SK-N-MC (cell line): ENCODE data around the gene PID1.

Experiments used
- EZH2 ChIP-seq: fragments of 200-600 bp; sonication (generic); IDR thresholded peaks from one replicate; pipeline ENCODE4 v1.6.1; 2017; ENCODE audit warnings: antibody characterized with exemption
- FOXP2 ChIP-seq: optimal IDR thresholded peaks from 2 replicates; pipeline ENCODE3; 2011; ENCODE audit warnings: mild to moderate bottlenecking, moderate library complexity; ENCODE audit not compliant: insufficient read depth; ENCODE audit errors: extremely low read length, control extremely low read depth
- POLR2AphosphoS5 ChIP-seq: IDR thresholded peaks from 2 replicates; pipeline ENCODE4 v1.6.1; 2012; ENCODE audit warnings: mild to moderate bottlenecking, low read depth, low read length, borderline replicate concordance

- TF ChIP-seq EZH2 (no peak), POLR2AphosphoS5 (no peak), FOXP2 (no peak)
These were observed 223.0 kb downstream of the PID1 start for GRCh38 chr2:229048134-229048533.
